ENCODE measurements around the gene CACNA1C.

Gene CACNA1C

GRCh38 chr12:2403221-2403976, 350.6 kb downstream of the CACNA1C start:
- H3K4me3 ChIP-seq (ENCODE audit: low read depth, low read length), result no peak overlapping the region

DNA sequence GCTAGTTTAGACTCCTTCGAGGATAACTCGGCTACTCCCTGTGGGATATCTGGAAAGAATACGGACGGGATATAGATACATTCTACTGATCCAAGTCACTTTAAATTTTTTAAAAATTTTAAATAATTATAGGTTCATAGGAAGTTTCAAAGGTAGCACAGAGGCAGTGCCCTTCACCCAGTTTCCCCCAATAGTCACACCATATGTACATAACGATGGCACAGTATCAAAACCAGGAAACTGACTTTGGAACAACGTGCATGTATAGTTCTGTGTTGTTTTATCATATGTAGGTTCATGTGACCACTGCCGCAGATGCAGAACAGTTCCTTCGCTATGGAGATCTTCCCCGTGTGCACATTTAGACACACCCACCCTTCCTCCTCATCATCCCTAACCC, 352.3 kb downstream of the CACNA1C start:
- no peak overlapping the region for H3K4me3 ChIP-seq (ENCODE audit: low read depth, low read length)
- no peak for DNase-seq (ENCODE audit: low read depth)

More at GRCh38 chr12:2403221-2403976, 350.6 kb downstream of the CACNA1C start:
- no peak for DNase-seq (ENCODE audit: low read depth)

GRCh38 chr12:2406903-2407302, 354.1 kb downstream of the CACNA1C start:
- DNase-seq (ENCODE audit: low read depth), result no peak
- no peak overlapping the region for H3K4me3 ChIP-seq (ENCODE audit: low read depth, low read length)

DNA sequence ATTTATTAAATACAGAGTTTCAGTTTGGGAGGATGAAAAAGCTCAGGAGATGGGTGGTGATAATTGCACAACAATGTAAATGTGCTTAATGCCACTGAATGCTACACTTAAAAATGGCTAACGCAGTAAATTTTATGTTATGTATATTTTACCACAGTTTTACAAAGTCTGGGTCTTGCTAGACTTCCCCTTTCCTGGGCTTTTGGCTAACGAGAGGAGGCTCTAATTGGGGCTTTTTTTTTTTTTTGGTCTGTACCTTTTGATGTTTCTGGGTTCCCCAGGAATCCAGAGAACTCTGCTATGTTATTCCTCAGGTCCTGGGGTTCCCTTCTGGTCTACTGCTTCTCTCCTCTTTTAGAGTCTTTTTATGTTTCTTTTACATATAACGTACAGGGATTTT, 355.5 kb downstream of the CACNA1C start:
- no peak for DNase-seq (ENCODE audit: low read depth)
- no peak overlapping the region for H3K4me3 ChIP-seq (ENCODE audit: low read depth, low read length)

DNA sequence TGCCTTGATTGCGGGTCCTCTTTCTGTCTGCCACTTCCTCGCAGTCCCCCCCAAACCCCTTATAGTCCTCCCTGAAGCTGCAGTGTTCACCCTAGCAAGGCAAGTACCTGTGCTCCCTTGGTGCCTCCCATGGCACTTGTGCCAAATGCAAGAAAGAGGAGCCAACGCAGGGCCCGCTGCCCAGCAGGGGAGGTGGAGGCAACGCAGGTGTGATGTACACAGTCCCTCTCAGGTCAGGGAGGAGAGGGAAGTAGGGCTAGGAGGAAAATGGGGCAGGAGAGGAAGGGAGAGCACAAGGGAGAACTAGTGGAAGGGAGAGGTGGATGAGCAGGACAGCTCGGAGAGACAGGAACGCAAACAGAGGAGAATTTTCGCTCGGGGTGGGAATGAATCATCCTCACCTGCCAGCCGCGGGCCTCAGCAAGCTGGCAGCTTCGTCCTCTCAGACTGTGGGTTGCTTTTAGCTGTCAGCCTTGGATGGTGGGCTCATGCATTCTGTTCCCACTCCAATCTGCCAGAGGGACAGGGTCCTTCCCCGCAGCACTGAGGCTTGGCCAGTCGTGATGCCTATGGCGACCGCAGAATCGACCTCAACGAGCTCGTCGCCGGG, 357.0 kb downstream of the CACNA1C start:
- no peak for DNase-seq (ENCODE audit: low read depth)

DNA sequence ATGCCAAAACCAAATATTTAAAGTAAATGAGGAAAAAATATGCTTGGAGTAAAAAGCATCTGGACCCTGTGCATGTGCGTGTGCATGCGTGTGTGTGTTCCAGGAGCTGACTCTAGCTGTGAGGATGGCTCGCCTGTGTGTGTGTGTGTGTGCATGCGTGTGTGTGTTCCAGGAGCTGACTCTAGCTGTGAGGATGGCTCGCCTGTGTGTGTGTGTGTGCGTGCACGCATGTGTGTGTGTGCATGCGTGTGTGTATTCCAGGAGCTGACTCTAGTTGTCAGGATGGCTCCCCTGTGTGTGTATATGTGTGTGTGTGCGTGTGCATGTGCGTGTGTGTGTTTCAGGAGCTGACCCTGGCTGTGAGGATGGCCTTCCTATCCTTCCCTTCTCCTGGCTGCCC, 357.7 kb downstream of the CACNA1C start:
- no peak for DNase-seq (ENCODE audit: low read depth)
- H3K4me3 ChIP-seq (ENCODE audit: low read depth, low read length), result no peak overlapping the region

More for the DNA sequence above, 357.0 kb downstream of the CACNA1C start:
- H3K4me3 ChIP-seq (ENCODE audit: low read depth, low read length), result no peak overlapping the region

- no peak for DNase-seq (ENCODE audit: low read depth)
- no peak overlapping the region for H3K4me3 ChIP-seq (ENCODE audit: low read depth, low read length)
Measured at GRCh38 chr12:2411011-2411410, 358.2 kb downstream of the CACNA1C start.

- H3K4me3 ChIP-seq (ENCODE audit: low read depth, low read length), result no peak overlapping the region
- no peak for DNase-seq (ENCODE audit: low read depth)
Measured at GRCh38 chr12:2411616-2412304, 359.0 kb downstream of the CACNA1C start.

DNA sequence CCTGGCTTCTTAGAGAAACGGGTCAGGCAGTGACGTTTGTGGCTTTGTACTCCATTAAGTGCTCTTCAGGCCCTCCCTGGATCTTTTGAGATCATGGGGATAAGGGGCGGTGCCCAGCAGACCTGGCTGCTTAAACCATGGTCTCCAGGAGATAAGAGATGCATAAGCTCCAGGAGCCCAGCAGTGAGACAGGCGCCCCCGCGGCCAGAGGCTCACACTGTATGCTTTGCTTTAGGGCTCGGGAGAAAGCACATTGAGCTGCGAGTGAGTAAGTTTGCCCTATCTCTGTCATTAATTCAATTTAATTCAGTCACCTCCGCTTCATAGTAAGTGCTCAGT, 359.5 kb downstream of the CACNA1C start:
- no peak overlapping the region for H3K4me3 ChIP-seq (ENCODE audit: low read depth, low read length)
- no peak for DNase-seq (ENCODE audit: low read depth)

DNA sequence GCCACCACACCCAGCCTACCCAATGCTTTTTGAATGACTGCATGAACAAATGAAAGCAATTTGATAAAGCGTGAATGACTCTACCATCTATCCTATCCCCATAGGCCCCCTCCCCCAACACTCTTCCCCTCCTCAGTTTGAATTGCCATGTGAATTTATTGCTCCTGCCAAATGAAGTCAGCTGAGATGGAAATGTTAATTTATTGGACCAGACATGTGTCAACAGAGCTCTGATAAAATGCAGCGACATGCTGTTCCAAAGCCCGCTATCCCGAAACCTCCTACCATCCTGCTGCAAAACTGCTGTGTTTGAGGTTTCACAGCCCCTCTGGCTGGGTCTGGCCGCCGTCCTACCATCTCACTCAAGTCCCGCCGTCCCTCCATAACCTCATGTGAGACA, 360.5 kb downstream of the CACNA1C start:
- no peak for DNase-seq (ENCODE audit: low read depth)
- H3K4me3 ChIP-seq (ENCODE audit: low read depth, low read length), result no peak overlapping the region

GRCh38 chr12:2413999-2414792, 361.4 kb downstream of the CACNA1C start:
- no peak overlapping the region for H3K4me3 ChIP-seq (ENCODE audit: low read depth, low read length)
- no peak for DNase-seq (ENCODE audit: low read depth)

DNA sequence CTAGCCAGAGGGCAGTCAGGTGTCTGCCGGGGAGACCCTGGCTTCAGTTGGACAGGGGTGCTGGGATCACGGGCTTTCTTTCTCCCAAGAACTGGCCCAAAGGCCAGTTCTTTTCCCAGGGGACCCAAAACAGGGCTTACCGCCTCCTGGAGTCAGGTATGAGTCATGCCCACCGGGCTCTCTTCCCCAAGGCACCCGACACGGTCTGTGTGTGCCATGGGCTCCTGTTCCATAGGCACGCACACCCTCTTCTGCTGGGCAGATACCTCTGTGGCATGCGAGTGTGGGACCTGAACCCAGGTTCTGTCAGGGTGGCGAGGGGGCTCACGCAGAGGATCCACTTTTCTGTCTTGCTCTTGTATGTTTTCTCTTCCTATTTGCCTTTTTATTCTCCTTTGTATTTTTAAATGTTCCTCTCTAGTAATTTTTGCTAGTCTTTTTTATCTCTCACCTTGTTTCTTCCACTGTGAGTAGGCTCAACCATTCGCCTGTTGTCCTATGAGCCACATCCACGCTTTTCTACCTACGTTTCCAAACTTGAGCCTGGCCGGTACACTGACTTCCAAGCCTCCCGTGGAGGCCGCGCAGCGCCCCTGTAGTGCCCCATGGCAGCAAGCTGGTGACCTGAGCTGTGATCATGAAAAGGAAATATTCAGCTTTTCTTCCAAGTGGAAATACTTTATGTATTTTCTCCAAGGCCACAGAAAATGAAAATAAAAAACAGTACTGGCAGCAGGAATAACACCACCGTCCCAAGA, 362.2 kb downstream of the CACNA1C start:
- H3K4me3 ChIP-seq (ENCODE audit: low read depth, low read length), result no peak overlapping the region
- DNase-seq (ENCODE audit: low read depth), result no peak

- no peak overlapping the region for H3K4me3 ChIP-seq (ENCODE audit: low read depth, low read length)
- DNase-seq (ENCODE audit: low read depth), result no peak
Measured at GRCh38 chr12:2415568-2415944, 362.8 kb downstream of the CACNA1C start.

- no peak for DNase-seq (ENCODE audit: low read depth)
- no peak overlapping the region for H3K4me3 ChIP-seq (ENCODE audit: low read depth, low read length)
Measured at GRCh38 chr12:2416158-2416557, 363.4 kb downstream of the CACNA1C start.

- DNase-seq (ENCODE audit: low read depth), result no peak
- no peak overlapping the region for H3K4me3 ChIP-seq (ENCODE audit: low read depth, low read length)
Measured at GRCh38 chr12:2417481-2418160, 364.8 kb downstream of the CACNA1C start.

DNA sequence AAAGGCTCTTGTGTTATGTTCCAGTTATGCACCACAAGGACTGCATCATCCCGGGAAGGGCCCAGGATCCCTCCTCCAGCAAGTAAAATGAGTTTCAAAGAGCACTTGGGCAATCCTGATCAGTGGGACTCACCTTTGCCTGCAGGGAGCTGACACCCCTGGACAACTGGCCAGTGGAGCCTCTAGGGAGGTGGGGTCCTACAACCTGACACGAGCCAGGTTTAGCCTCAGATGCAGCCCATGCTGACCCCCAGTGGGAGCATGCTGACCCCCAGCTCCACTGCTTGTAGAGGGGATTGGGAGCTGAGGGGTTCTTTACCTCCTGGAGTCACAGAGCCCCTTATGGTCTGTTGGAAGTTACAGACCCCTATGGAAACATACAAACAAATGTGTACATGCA, 365.8 kb downstream of the CACNA1C start:
- no peak overlapping the region for H3K4me3 ChIP-seq (ENCODE audit: low read depth, low read length)
- no peak for DNase-seq (ENCODE audit: low read depth)

DNA sequence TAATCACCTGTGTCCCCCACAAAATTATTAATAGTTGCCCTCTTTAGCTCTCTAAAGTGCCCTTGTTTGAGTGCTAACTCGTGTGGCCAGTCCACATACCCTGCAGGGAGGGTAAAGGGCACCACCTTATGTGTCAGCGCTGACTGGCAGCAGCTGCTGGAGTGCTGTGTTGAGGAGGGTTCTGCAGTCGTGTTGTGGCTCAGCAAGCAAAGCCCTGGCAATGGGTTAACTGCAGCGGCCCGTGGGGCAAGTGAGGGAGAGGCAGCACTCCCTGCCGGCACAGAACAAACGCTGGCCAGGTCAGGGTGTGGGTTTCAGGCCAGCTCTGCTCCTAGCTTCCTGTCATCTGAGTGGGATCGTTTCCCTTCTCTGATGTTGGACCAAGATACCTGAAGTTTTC, 369.8 kb downstream of the CACNA1C start:
- DNase-seq (ENCODE audit: low read depth), result no peak
- no peak overlapping the region for H3K4me3 ChIP-seq (ENCODE audit: low read depth, low read length)

- no peak overlapping the region for H3K4me3 ChIP-seq (ENCODE audit: low read depth, low read length)
- no peak for DNase-seq (ENCODE audit: low read depth)
Measured at GRCh38 chr12:2429032-2429431, 376.2 kb downstream of the CACNA1C start.

DNA sequence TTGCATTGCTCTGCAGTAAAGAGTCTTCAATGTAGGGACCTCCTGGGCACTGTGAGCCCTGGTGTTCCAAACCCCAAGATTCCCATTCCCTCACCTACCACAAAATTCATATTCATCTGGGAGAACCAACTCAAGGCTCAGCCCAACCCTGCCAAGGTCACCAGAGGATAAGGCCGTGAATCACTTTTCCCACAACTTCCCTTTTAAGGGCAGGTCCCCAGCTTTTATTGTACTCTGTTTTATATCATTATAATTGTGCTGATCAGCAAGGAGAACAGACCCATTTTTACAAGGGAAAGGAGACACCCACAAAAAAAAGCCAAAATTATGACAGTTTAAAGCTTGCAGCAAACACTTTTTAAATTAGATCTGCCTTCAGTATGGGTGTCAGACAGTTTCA, 379.0 kb downstream of the CACNA1C start:
- DNase-seq (ENCODE audit: low read depth), result no peak

More for the DNA sequence above, 379.0 kb downstream of the CACNA1C start:
- H3K4me3 ChIP-seq (ENCODE audit: low read depth, low read length), result no peak overlapping the region

All from skeletal muscle cell (primary cell).